Endothelial cell of hepatic sinusoid (primary cell): ENCODE results near the gene SMARCC2.

Experiments
- in situ Hi-C: cut with HindIII; loops from 2 replicates; pipeline ENCODE4 v1.10.0; 2017; ENCODE audit warnings: low sequenced_read_pairs

SMARCC2 gene

DNA sequence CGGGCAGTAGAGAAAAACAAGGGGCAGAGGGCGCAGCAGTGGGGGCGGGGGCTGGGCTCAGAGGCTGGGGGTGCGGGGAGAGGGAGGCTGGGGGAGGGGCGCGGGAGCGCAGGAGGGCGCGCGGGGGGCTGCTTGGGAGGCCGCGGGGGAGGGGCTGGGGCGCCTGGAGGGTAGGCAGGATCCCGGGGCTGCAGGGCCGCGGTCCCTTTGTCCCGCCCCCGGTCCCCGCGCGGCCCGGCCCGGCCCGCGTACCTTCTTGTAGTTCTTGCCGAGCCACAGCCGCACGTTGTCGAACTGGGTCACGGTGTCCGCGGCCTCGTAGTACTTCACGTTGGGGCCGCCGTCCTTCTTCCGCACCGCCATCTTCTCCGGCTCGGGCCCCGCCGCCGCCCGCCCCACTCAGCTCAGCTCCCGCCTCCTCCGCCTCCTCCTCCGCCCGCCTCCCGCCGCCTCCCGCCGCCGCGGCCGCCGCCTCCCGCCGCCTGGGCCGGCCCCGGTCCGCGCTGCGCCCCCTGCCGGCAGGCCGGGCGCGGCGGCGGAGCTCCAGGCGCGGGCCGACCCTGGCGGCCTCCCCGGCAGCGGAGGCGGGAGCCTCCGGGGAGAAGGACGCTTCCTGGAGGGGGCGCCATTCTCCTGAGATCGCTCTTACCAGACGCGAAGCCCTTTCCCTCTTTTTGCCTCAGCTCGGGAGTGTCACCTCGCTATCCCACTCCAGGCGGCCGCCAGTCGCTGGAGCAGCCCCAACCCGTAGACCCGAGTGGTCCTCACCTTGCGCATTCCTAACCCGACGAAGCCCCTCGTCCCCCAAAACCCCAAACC lies at the start of gene SMARCC2:
Gene SMARCC2 (minus strand): TSS at position 385 of the 819 bp plus-strand sequence. CDS start 22 bp downstream, at position 363.
- in situ Hi-C loops = loop anchor here (5.0 kb wide), 2 partner anchors 33 to 72 kb away; partner anchors contain the start of genes NABP2, RNF41, RPL41 and ZC3H10

DNA sequence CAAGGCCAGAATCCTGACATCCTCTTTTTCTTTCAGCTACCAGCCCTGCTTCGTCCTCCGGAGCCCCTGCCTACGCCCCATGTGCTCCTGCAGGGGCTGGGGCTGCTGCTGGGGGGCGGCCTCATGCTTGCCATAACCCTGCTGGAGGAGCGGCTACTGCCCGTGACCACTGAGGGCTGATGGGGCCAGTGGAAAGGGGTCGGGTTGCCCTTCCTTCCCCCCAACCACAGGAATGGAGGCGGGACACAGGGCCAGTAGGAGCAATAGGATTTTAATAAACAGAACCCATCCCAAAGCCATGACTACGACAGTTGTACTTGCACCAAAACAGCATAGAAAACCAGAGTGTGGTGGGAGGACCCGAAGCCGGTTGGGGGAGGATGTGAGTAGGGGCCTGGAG lies 48.3 kb upstream of the SMARCC2 start:
- in situ Hi-C loops = no loop called here

DNA sequence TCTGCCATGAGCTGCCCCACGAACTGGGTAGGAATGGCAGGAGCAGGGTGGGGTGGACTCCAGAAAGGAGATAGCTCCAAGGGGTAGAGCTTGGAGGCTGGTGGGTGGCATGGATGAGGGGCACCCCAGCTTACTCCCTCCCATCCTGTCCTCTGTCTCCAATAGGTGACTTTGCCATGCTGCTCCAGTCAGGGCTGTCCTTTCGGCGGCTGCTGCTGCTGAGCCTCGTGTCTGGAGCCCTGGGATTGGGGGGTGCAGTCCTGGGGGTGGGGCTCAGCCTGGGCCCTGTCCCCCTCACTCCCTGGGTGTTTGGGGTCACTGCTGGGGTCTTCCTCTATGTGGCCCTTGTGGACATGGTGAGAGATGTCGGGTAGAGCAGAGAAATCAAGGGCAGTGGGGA lies 47.7 kb upstream of the SMARCC2 start:
- in situ Hi-C loops = no loop called here

DNA sequence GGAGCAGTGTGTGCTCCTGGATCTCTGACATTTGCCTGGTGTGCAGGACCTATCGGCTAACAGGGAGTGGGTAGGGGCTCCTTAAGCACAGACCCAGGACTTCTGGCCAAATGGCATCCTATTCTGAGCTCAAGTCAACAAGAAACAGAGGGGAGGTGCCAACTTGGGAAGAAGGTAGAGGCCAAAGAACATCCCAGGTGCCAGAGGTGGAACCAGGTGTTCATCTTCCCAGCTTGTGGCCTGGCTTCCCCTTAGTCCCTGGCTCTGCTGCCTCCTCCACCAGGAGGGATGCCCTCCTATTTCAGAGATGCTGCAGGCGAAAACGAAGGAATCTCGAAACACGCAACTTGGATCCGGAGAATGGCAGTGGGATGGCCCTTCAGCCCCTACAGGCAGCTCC lies 46.8 kb upstream of the SMARCC2 start:
- in situ Hi-C loops = no loop called here

DNA sequence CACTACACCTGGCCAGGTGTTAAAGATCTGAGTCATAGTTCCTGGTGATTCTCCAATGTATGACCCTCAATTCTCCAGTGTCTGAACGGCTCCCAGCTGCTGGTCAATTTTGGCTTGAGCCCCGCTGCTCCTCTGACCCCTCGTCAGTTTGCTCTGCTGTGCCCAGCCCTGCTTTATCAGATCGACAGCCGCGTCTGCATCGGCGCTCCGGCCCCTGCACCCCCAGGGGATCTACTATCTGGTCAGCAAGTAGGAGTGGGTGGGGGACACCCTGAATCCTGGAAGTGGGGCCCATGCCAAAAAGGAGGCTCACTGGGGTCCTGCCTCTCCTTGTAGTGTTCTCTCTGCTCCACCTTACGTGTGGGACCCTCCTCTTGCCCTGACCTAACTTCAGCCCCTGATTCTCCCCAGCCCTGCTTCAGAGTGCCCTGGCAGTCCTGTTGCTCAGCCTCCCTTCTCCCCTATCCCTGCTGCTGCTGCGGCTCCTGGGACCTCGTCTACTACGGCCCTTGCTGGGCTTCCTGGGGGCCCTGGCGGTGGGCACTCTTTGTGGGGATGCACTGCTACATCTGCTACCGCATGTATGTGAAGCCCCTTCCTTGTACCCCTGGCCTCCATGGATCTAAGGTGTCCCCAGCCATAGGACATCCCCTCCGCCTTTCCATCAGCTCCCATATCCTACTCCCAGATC lies 45.6 kb upstream of the SMARCC2 start:
- in situ Hi-C loops = no loop called here

DNA sequence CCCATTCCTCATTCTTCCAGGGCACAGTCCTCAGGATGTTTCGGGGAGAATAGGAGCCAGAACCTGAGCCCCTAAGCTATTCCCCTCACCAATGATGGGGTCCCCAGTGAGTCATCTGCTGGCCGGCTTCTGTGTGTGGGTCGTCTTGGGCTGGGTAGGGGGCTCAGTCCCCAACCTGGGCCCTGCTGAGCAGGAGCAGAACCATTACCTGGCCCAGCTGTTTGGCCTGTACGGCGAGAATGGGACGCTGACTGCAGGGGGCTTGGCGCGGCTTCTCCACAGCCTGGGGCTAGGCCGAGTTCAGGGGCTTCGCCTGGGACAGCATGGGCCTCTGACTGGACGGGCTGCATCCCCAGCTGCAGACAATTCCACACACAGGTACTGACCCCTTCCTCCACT lies 41.9 kb upstream of the SMARCC2 start:
- in situ Hi-C loops = no loop called here

DNA sequence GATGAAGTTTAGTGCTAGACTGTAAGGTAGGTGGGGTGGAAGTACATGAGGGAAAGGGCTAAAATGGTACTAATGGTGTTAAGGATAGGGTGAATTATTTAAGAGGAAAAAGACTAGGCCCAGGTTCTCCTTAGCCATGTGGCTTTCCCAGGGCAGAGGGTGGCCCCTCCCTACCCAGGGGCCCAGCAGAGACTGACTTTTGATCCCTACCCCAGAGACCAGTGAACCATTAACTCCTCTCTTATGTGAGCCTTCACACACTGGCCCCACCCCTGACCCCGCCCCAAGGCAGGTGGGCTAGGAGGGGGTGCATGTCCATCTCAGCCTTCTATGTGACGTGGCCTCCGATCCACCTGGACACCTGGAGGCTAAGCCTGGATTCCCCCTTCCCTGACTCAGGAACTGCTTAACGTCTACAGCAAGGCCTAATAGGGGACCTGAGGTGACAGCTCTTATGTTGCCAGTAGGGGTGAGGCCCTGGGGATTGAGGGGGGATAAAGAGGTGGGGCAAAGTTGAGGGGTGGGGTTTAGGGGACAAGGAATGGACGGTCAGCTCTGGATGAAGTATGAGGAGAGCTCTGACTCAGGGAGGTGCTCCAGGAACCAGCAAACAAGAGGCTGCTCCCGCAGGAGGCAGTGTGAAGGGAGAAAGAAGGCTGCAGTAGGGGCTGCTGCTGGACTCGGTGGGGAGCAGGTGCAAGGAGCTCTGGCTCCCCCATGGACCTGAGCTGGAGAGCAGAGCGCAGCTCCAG lies 41.3 kb upstream of the SMARCC2 start:
- in situ Hi-C loops = no loop called here

DNA sequence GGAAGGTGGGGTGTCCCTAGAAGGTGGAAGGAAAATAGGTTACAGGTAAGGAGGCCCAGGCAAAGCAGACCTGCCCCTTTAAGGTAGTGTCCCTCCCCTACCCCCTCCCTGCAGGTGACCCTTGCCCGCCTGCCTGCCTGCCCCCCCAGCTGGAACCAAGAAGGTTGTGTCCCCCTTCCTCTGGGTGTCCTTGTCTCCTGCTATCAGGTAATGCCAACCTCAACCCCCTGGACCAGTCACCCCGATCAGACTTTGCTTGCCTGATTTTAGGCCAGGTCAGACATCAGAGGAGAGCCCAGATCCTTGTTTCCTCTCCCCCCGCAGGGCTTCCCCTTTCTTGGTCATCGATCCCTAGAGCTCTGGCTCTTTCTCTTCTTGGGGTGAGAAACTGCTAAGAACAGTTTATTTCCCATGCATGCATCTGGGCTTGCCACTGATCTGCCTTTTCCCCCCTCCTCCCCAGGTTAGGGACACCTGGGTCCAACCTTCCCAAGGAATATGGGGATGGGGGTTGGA lies 40.7 kb upstream of the SMARCC2 start, which contains the start of gene SLC39A5:
Gene SLC39A5 (plus strand): TSS at position 136 of the 516 bp plus-strand sequence. CDS start 1,224 bp downstream, outside the sequence.
- in situ Hi-C loops = no loop called here

DNA sequence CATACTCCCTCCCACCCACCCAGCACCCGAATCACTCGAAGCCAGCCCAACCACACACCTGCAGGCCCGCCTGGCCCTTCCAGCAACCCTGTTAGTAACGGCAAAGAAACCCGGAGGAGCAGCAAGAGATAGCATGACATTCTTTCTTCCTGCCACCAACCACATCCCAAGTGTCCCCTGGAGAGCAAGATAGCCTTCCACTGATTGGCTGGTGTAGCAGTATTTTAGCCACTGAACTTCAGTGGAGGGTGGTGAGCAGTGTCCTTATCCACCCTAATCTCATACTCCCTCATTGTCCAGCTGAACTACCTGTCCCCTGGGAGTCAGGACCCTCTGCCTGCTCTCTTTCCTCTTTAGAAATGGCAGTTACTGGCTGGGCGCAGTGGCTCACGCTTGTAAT lies 39.8 kb upstream of the SMARCC2 start:
- in situ Hi-C loops = no loop called here

DNA sequence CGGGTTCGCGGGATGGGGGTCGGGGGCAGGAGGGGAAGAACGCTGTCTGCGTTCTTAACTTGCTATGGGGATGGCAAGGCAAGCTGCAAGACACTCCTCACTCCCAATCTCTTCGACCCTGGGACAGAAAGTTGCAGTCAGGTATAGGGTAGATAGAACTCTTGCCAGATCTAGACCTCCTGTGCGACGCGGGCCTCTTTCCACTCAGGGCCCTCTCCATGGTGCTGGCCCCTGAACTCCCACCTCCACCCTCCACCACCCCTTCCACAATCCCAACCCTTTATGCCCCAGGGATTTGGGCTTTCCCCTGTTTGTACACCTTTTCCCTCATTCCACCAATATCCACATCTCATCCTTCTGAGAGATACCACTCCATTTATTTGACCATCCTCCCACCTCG lies 35.7 kb upstream of the SMARCC2 start:
- in situ Hi-C loops = loop anchor here (5.0 kb wide), 1 partner anchor 38 kb away; the partner anchor contains the start of gene SMARCC2

DNA sequence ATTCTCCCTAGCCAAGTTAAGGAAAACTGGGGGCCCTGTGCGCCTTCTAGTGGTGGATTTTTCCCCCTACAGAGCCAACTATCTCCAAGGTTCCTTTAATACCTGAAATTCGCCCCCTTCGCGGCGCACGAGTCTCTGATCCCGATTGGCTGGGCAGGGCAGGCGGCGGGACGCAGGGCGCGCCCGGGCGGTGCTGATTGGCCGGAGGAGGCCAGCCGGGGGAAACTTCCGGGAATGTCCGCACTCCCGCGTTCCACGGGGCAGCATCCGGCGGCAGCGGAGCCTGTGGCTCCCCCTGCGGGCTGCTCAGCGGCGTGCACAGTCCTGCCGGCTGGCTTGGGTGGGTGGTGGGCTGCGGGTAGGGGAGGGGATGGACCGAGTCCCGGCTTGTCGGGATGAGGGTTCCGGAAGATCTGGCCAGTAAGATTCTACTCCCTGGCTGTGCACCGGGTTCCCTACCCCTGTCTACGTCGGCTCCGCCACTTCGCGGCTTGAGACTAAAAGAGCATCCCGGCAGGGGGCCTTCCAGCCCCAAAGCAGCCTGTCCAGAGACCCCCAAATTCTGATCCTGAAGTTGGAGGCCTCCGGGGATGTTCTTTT lies 34.9 kb upstream of the SMARCC2 start, which contains the start of gene NABP2:
Gene NABP2 (plus strand): TSS at position 241 of the 600 bp plus-strand sequence. CDS start 515 bp downstream, outside the sequence.
- in situ Hi-C loops = loop anchor here (5.0 kb wide), 1 partner anchor 37 kb away; the partner anchor contains the start of gene SMARCC2

DNA sequence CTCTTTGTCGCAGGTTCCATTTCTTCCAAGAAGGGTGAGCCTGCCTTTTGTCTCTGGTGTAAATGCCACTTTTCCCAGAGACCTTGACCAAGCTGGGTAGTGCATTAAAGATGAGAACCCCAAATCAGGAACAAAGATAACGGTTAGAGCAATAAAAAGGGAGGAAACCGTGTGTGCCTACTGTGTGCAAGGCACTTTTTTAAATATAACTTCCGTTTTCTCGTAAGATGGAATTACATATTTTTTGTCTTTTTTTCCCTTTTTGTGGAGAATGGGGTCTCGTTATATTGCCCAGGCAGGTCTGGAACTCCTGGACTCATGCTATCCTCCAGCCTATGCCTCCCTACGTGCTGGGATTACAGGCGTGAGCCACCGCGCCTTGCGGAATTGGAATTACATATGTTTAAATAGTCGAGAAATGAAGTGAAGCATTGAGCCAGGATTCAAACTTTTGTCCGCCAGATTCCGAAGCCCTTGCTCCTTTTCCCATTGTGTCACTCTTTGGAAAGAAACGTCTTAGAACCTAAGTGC lies 34.4 kb upstream of the SMARCC2 start:
- in situ Hi-C loops = loop anchor here (5.0 kb wide), 1 partner anchor 36 kb away; the partner anchor contains the start of gene SMARCC2

DNA sequence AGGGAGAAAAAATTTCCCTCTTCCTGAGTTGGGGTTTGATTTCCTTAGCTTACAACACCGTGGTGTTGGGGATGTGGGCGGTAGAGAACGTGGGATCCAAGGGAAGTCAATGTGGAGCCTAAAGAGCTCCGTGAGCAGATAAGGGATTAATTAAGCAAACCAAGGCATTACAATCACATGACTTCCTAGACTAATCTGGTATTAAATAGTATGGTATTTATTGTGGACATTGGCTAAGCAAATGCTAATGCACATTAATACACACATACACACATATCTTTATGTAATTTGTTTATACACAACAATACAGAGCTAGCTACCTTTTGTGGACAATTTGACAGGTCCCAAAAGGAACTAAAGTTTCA lies 33.2 kb upstream of the SMARCC2 start:
- in situ Hi-C loops = loop anchor here (5.0 kb wide), 1 partner anchor 35 kb away; the partner anchor contains the start of gene SMARCC2

DNA sequence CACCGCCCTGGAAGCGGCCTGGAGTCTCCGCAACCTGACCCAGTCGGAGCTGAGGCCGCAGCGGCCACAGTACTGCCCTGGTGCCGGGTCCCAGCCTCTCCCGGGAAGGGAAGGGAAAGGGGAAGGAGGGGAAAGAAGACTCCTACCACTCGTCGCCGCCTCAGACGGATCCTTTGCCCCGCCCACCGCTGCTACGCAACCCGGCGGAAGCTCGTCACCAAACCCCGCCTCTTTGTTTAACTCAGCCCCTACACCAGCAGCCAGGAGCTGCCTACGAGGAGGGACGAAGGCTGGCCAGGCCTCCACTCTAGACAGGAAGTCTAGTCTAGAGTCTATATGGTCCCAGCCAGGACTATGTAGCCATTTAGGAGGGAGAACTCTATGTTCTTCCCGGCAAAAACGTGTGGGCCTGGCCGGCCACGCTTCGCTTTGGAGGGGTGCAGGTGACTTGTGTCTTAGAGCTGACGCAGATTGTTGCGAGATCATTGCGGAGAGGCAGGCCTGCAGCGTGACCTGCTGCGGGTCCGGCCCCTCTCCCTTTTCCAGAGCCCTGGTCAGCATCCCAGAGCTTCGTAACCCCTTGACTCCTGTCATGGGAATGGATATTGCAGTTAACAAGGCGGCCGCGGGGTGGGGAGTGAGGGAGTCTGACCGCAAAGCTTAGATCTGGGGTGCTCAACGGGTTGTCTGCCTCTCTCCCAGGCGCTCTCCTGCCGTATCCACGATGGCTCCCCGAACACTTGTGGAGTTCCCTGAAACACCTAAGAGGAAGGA lies 32.7 kb upstream of the SMARCC2 start, which contains the start of gene RNF41:
Gene RNF41 (minus strand): TSS at position 166 of the 774 bp plus-strand sequence. CDS start 7,875 bp downstream, outside the sequence.
- in situ Hi-C loops = loop anchor here (5.0 kb wide), 1 partner anchor 35 kb away; the partner anchor contains the start of gene SMARCC2

DNA sequence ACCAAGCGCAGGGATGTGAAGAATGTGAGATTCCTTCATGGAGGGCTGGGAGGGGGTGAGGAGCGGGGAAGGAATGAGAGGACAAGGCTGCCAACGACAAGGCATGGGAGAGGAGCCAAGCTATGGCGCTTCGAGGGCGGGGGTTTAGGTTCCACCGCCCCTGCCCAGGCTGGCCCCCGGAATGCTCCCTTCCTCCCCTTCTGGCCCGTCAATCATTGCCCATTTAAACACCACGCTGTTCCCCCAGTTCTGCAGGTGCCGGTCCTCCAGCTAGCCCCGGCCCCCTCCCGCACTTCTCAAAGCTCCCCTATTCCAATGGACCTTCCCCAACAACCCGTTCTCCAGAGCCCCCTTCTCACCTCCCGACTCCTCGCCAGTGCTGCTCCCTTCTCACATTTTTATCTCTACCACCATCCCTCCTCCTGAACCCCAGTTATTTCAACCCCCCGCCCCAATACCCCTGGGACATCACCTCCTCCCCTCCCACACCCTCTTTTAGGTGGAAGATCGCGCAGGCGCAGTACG lies 32.0 kb upstream of the SMARCC2 start:
- in situ Hi-C loops = loop anchor here (5.0 kb wide), 1 partner anchor 34 kb away; the partner anchor contains the start of gene SMARCC2

DNA sequence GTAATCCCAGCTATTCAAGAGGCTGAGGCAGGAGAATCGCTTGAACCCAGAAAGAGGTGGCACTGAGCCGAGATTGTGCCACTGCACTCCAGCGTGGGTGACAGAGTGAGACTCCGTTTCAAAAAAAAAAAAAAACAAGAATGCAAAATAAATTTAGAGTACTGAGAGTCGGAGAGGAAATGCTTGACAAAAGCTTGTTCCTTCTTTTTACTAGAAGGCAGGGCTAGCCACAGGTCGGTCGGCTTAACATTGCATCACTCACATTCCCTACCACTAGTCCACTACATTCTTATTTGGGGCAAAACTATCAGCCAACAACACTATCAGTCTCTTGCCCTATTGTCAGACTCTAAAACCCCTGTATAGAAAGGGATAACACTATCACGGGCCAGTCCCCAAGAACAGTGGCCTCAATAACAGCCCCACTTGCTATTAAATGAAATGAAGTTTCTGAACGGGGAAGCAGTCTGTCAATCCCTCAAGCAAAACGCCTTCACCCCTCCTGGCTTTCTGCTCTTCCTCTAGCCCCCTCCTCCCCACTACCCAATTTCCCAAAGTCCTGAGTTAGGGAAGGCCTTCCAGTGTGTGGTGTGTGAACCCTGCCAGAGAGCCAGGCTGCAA lies 31.4 kb upstream of the SMARCC2 start:
- in situ Hi-C loops = loop anchor here (5.0 kb wide), 1 partner anchor 33 kb away; the partner anchor contains the start of gene SMARCC2

DNA sequence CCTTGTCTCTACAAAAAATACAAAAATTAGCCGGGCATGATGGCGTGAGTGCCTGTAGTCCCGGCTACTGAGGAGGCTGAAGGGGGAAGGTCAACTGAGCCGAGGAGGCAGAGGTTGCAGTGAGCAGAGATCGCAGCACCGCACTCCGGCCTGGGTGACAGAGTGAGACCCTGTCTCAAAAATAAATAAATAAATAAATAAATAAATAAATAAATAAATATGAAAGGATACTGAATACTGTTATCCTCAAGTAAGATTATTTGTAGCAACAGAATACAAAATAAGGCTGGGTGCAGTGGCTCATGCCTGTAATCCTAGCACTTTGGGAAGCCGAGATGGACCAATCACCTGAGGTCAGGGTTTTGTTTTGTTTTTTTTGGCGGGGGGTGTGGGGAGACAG lies 30.6 kb upstream of the SMARCC2 start:
- in situ Hi-C loops = loop anchor here (5.0 kb wide), 1 partner anchor 33 kb away; the partner anchor contains the start of gene SMARCC2

DNA sequence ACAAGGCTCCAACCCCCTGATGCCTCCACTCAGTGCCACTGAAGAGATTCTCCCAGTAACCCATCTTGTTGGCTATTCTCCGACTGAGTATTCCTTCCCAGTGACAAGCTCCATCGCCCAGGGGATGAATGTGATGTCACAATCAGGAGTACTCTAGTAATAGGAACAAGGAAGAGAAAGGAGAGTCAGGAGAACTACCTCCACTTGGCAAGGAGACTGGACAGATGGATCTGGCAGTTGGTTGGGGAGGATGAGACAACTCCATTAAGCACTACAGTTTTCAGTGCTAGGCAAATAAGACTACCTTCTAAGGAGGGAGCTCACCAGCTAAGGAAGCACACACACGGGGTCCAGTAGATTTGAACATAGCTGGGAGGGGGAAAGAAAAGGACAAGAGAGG lies 27.2 kb upstream of the SMARCC2 start:
- in situ Hi-C loops = no loop called here
